ENCODE measurements around the gene ANKRD31.

DNA sequence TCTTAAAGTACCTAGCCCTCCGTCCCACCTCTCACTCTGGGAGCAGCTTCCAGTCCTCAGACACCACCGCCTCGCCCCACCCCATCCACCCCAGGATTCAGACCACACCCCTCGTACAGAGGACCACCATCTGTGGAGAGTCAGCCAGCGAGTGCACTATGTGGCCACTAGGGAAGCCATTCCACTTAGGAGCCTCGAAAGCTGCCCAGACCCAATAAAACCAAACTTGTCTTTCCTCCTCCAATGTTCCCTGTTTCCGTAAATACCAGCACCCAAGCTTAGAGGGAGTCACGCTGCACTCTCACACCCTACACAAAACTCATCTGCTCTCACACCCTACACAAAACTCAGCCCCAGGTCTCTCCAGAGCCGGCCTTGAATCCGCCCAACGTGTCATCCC, 186.3 kb downstream of the ANKRD31 start:
- TF ChIP-seq, protein P1, sequence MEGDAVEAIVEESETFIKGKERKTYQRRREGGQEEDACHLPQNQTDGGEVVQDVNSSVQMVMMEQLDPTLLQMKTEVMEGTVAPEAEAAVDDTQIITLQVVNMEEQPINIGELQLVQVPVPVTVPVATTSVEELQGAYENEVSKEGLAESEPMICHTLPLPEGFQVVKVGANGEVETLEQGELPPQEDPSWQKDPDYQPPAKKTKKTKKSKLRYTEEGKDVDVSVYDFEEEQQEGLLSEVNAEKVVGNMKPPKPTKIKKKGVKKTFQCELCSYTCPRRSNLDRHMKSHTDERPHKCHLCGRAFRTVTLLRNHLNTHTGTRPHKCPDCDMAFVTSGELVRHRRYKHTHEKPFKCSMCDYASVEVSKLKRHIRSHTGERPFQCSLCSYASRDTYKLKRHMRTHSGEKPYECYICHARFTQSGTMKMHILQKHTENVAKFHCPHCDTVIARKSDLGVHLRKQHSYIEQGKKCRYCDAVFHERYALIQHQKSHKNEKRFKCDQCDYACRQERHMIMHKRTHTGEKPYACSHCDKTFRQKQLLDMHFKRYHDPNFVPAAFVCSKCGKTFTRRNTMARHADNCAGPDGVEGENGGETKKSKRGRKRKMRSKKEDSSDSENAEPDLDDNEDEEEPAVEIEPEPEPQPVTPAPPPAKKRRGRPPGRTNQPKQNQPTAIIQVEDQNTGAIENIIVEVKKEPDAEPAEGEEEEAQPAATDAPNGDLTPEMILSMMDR (IDR thresholded peaks at IDR 0.05; ENCODE audit: insufficient read depth, low read depth, low read length) = peak; percentile 23
- TF ChIP-seq EZH2 (IDR thresholded peaks at IDR 0.05; ENCODE audit: insufficient read depth, low read length) = no peak

Data from astrocyte (in vitro differentiated cells and primary cell).